Mononuclear cell (primary cell): Measurements from ENCODE around the gene PLXNA2. TPM values are rescaled to one million over a fixed set of nuclear protein-coding genes. Genes with fewer than 3 reads are reported as not detected.

Source experiments
- H3K27me3 ChIP-seq: 2 replicates; pipeline ENCODE4 v1.6.0; 2011; ENCODE audit warnings: low read length, control low read depth; ENCODE audit not compliant: insufficient read depth
- H3K4me1 ChIP-seq: 2 replicates; pipeline ENCODE4 v1.5.1; 2011; ENCODE audit warnings: mild to moderate bottlenecking, low read length, control low read depth; ENCODE audit not compliant: insufficient read depth
- H3K4me3 ChIP-seq: 2 replicates; pipeline ENCODE4 v1.5.1; 2011; ENCODE audit warnings: mild to moderate bottlenecking, low read length, moderate library complexity
- H3K9me3 ChIP-seq: 2 replicates; pipeline ENCODE4 v1.5.1; 2011; ENCODE audit warnings: low read depth, mild to moderate bottlenecking, control low read depth, low read length
- total RNA-seq: library from RNA; depleted of rRNA; stranded (reverse); fragments of >200 nt; gene quantifications from one replicate; pipeline ENCODE4 v1.2.3, GENCODE V29; 2012

Gene PLXNA2
- total RNA-seq, 1 donor: 2.6 TPM

GRCh38 chr1:208137193-208137592 lies 107.0 kb downstream of the PLXNA2 start:
- Histone ChIP-seq H3K4me1 (peaks cover 8% of the 10 kb centered on the region), H3K4me3 (no peak overlapping the region), H3K9me3 (no peaks in the 10 kb centered on the region), H3K27me3 (no peaks in the 10 kb centered on the region)

GRCh38 chr1:208136459-208137182 lies 107.6 kb downstream of the PLXNA2 start:
- no peak overlapping the region for H3K4me3 ChIP-seq
- peaks cover 10% of the 10 kb centered on the region for H3K4me1 ChIP-seq
- no peaks in the 10 kb centered on the region for H3K27me3 ChIP-seq
- H3K9me3 ChIP-seq: no peaks in the 10 kb centered on the region

GRCh38 chr1:208135354-208135753 lies 108.8 kb downstream of the PLXNA2 start:
- H3K4me3 ChIP-seq: no peak overlapping the region
- H3K9me3 ChIP-seq: no peaks in the 10 kb centered on the region
- no peaks in the 10 kb centered on the region for H3K27me3 ChIP-seq
- H3K4me1 ChIP-seq: peaks cover 10% of the 10 kb centered on the region

GRCh38 chr1:208134491-208134890 lies 109.7 kb downstream of the PLXNA2 start:
- Histone ChIP-seq H3K4me3 (no peak overlapping the region), H3K27me3 (no peaks in the 10 kb centered on the region), H3K4me1 (peaks cover 10% of the 10 kb centered on the region), H3K9me3 (no peaks in the 10 kb centered on the region)

- no peaks in the 10 kb centered on the region for H3K9me3 ChIP-seq
- no peak overlapping the region for H3K4me3 ChIP-seq
- H3K4me1 ChIP-seq: peaks cover 10% of the 10 kb centered on the region
- no peaks in the 10 kb centered on the region for H3K27me3 ChIP-seq
Observed at GRCh38 chr1:208133355-208133754, 110.8 kb downstream of the PLXNA2 start.

- peaks cover 10% of the 10 kb centered on the region for H3K4me1 ChIP-seq
- no peak overlapping the region for H3K4me3 ChIP-seq
- H3K27me3 ChIP-seq: no peaks in the 10 kb centered on the region
Observed at GRCh38 chr1:208132287-208132882, 111.8 kb downstream of the PLXNA2 start.

GRCh38 chr1:208131621-208132286 lies 112.4 kb downstream of the PLXNA2 start:
- H3K4me3 ChIP-seq: no peak overlapping the region
- H3K4me1 ChIP-seq: peaks cover 10% of the 10 kb centered on the region
- no peaks in the 10 kb centered on the region for H3K27me3 ChIP-seq
- H3K9me3 ChIP-seq: no peaks in the 10 kb centered on the region

More at GRCh38 chr1:208132287-208132882, 111.8 kb downstream of the PLXNA2 start:
- no peaks in the 10 kb centered on the region for H3K9me3 ChIP-seq

GRCh38 chr1:208129487-208129886 lies 114.7 kb downstream of the PLXNA2 start:
- Histone ChIP-seq H3K27me3 (no peaks in the 10 kb centered on the region), H3K4me3 (no peak overlapping the region), H3K4me1 (peaks cover 4% of the 10 kb centered on the region), H3K9me3 (no peaks in the 10 kb centered on the region)

- Histone ChIP-seq H3K27me3 (no peaks in the 10 kb centered on the region), H3K4me3 (no peak overlapping the region), H3K9me3 (no peaks in the 10 kb centered on the region), H3K4me1 (peaks cover 4% of the 10 kb centered on the region)
Observed at GRCh38 chr1:208129060-208129459, 115.1 kb downstream of the PLXNA2 start.

- Histone ChIP-seq H3K4me1 (peaks cover 4% of the 10 kb centered on the region), H3K9me3 (no peaks in the 10 kb centered on the region), H3K27me3 (no peaks in the 10 kb centered on the region), H3K4me3 (no peak overlapping the region)
Observed at GRCh38 chr1:208127792-208128529, 116.2 kb downstream of the PLXNA2 start.

- Histone ChIP-seq H3K4me3 (no peak overlapping the region), H3K9me3 (no peaks in the 10 kb centered on the region), H3K4me1 (peaks cover 4% of the 10 kb centered on the region), H3K27me3 (no peaks in the 10 kb centered on the region)
Observed at GRCh38 chr1:208127284-208127683, 116.9 kb downstream of the PLXNA2 start.

- Histone ChIP-seq H3K4me1 (no peaks in the 10 kb centered on the region), H3K9me3 (no peaks in the 10 kb centered on the region), H3K27me3 (no peaks in the 10 kb centered on the region), H3K4me3 (no peak overlapping the region)
Observed at GRCh38 chr1:208126108-208126507, 118.1 kb downstream of the PLXNA2 start.

GRCh38 chr1:208122612-208123358 lies 121.4 kb downstream of the PLXNA2 start:
- Histone ChIP-seq H3K27me3 (no peaks in the 10 kb centered on the region), H3K9me3 (no peaks in the 10 kb centered on the region), H3K4me3 (no peak overlapping the region), H3K4me1 (no peaks in the 10 kb centered on the region)

GRCh38 chr1:208121813-208122364 lies 122.3 kb downstream of the PLXNA2 start:
- no peaks in the 10 kb centered on the region for H3K4me1 ChIP-seq
- H3K27me3 ChIP-seq: no peaks in the 10 kb centered on the region
- no peaks in the 10 kb centered on the region for H3K9me3 ChIP-seq
- H3K4me3 ChIP-seq: no peak overlapping the region
